Endodermal cell (in vitro differentiated cells): ENCODE results near the gene NCKAP5. TPM values are rescaled to one million over a fixed set of nuclear protein-coding genes. Genes with fewer than 3 reads are reported as not detected.

Experiments
- DNase-seq: peaks from one replicate; pipeline ENCODE4 v3.0.0-alpha.2; 2017
- H3K27ac ChIP-seq: 2 replicates; pipeline ENCODE4 v1.5.1; 2013; ENCODE audit warnings: mild to moderate bottlenecking, low read depth, low read length, moderate library complexity
- H3K27me3 ChIP-seq: 2 replicates; pipeline ENCODE4 v1.6.1; 2013; ENCODE audit warnings: mild to moderate bottlenecking, low read length, moderate library complexity; ENCODE audit not compliant: insufficient read depth, control insufficient read depth, poor library complexity, severe bottlenecking
- H3K36me3 ChIP-seq: 2 replicates; pipeline ENCODE4 v1.7.0; 2013; ENCODE audit warnings: mild to moderate bottlenecking, low read length, moderate library complexity; ENCODE audit not compliant: control insufficient read depth, insufficient read depth
- H3K4me1 ChIP-seq: one replicate; pipeline ENCODE4 v1.7.0; 2013; ENCODE audit warnings: low read length; ENCODE audit not compliant: control insufficient read depth, insufficient read depth
- H3K4me3 ChIP-seq: 2 replicates; pipeline ENCODE4 v1.5.1; 2013; ENCODE audit warnings: mild to moderate bottlenecking, low read length, moderate library complexity
- H3K9ac ChIP-seq: 2 replicates; pipeline ENCODE4 v1.6.1; 2013; ENCODE audit warnings: mild to moderate bottlenecking, low read length, moderate library complexity; ENCODE audit not compliant: poor library complexity, severe bottlenecking; ENCODE audit errors: extremely low read depth
- H3K9me3 ChIP-seq: 2 replicates; pipeline ENCODE4 v1.6.1; 2013; ENCODE audit warnings: mild to moderate bottlenecking, low read length, moderate library complexity; ENCODE audit not compliant: control insufficient read depth
- H3K27ac Mint-ChIP-seq: 2 replicates; pipeline ENCODE4 v1.8.0; 2020; ENCODE audit warnings: mixed read lengths
- H3K27me3 Mint-ChIP-seq: 2 replicates; pipeline ENCODE4 v1.8.0; 2021; ENCODE audit warnings: mild to moderate bottlenecking, mixed read lengths; ENCODE audit not compliant: insufficient read depth
- H3K36me3 Mint-ChIP-seq: 2 replicates; pipeline ENCODE4 v1.8.0; 2020; ENCODE audit warnings: low read depth, mixed read lengths
- H3K4me1 Mint-ChIP-seq: 2 replicates; pipeline ENCODE4 v1.8.0; 2020; ENCODE audit warnings: mixed read lengths
- H3K4me3 Mint-ChIP-seq: 2 replicates; pipeline ENCODE4 v1.8.0; 2020; ENCODE audit warnings: mild to moderate bottlenecking, moderate library complexity, mixed read lengths
- H3K9me3 Mint-ChIP-seq: 2 replicates; pipeline ENCODE4 v1.8.0; 2020; ENCODE audit warnings: mild to moderate bottlenecking, mixed read lengths
- CTCF ChIP-seq: fragments of 200-600 bp; sonication (generic); conservative IDR thresholded peaks from 2 replicates; pipeline ENCODE4 v1.5.0; 2021; ENCODE audit warnings: antibody characterized with exemption, mild to moderate bottlenecking
- WGBS, 2 experiments: methylation state at CpG; one replicate each; pipeline versions ENCODE4 v1.1.5 to v1.1.7; 2013; ENCODE audit warnings: missing lambda C conversion rate in 2 of 2, mixed read lengths in 1 of 2; ENCODE audit not compliant: insufficient coverage in 1 of 2, insufficient read length in 1 of 2; 5-methylcytosine and 5-hydroxymethylcytosine counted together
- total RNA-seq, 2 donors: library from RNA; stranded (reverse); fragmentation: NEBNext Ultra II Directional in 1 of 2; extraction: Animal tissue kit (Norgen Biotek cat#: 25700) in 1 of 2; gene quantifications; 2 replicates in 1 of 2; 3 replicates in 1 of 2; pipeline ENCODE4 v1.2.1, GENCODE V29; 2021

Gene NCKAP5
- total RNA-seq, 2 donors from 2014 or later = 0.58 to 0.92 TPM

GRCh38 chr2:133142087-133142486 lies 426.2 kb downstream of the NCKAP5 start:
- H3K27me3 ChIP-seq = no peaks in the 10 kb centered on the region
- Mint-ChIP-seq H3K36me3 (no peaks in the 10 kb centered on the region), H3K27me3 (peaks cover 11% of the 10 kb centered on the region), H3K4me1 (peaks cover 29% of the 10 kb centered on the region), H3K4me3 (no peak overlapping the region), H3K9me3 (no peaks in the 10 kb centered on the region), H3K27ac (no peak overlapping the region)
- H3K9ac ChIP-seq = no peak overlapping the region
- no peaks in the 10 kb centered on the region for H3K36me3 ChIP-seq
- no peak for TF ChIP-seq CTCF
- no peak overlapping the region for H3K27ac ChIP-seq
- no peaks in the 10 kb centered on the region for H3K9me3 ChIP-seq
- peaks cover 4% of the 10 kb centered on the region for H3K4me1 ChIP-seq
- no peak for DNase-seq
- WGBS, 2 experiments = 93 to 95% methylated on average over 3 of the region's 3 CpGs
- no peak overlapping the region for H3K4me3 ChIP-seq

GRCh38 chr2:133140620-133141019 lies 427.6 kb downstream of the NCKAP5 start:
- Histone ChIP-seq H3K9ac (no peak overlapping the region), H3K27ac (peak overlapping the region; percentile 53), H3K36me3 (no peaks in the 10 kb centered on the region), H3K27me3 (no peaks in the 10 kb centered on the region), H3K4me1 (peaks cover 4% of the 10 kb centered on the region), H3K9me3 (no peaks in the 10 kb centered on the region), H3K4me3 (no peak overlapping the region)
- H3K4me3 Mint-ChIP-seq = no peak overlapping the region
- no CpG with 5 or more reads among the region's 1 CpG for WGBS, 2 experiments
- DNase-seq = no peak
- H3K9me3 Mint-ChIP-seq = no peaks in the 10 kb centered on the region
- H3K4me1 Mint-ChIP-seq = peaks cover 29% of the 10 kb centered on the region
- peaks cover 18% of the 10 kb centered on the region for H3K27me3 Mint-ChIP-seq
- no peak overlapping the region for H3K27ac Mint-ChIP-seq
- TF ChIP-seq CTCF = no peak
- H3K36me3 Mint-ChIP-seq = no peaks in the 10 kb centered on the region

- H3K36me3 Mint-ChIP-seq = no peaks in the 10 kb centered on the region
- TF ChIP-seq CTCF = no peak
- peak overlapping the region; percentile 53 for H3K27ac ChIP-seq
- no peaks in the 10 kb centered on the region for H3K36me3 ChIP-seq
- no peak overlapping the region for H3K4me3 Mint-ChIP-seq
- H3K4me3 ChIP-seq = peak overlapping the region; percentile 27
- no peaks in the 10 kb centered on the region for H3K9me3 Mint-ChIP-seq
- 60 to 61% methylated on average over 4 of the region's 4 CpGs for WGBS, 2 experiments
- DNase-seq = no peak
- H3K9ac ChIP-seq = no peak overlapping the region
- H3K9me3 ChIP-seq = no peaks in the 10 kb centered on the region
- peak overlapping the region; percentile 3 for H3K27ac Mint-ChIP-seq
- H3K4me1 ChIP-seq = peaks cover 4% of the 10 kb centered on the region
- peaks cover 29% of the 10 kb centered on the region for H3K4me1 Mint-ChIP-seq
- peaks cover 18% of the 10 kb centered on the region for H3K27me3 Mint-ChIP-seq
- no peaks in the 10 kb centered on the region for H3K27me3 ChIP-seq
Observed at GRCh38 chr2:133139847-133140533, 428.3 kb downstream of the NCKAP5 start.
